A549 treated with CpdA at 1 μM for 4 hours (cell line): ENCODE results near the gene IGSF9B. TPM values are rescaled to one million over a fixed set of nuclear protein-coding genes. Genes with fewer than 3 reads are reported as not detected.

Experiments used
- total RNA-seq: library from RNA; stranded (reverse); fragments of 200-300 nt; extraction: Qiagen RNA extraction; gene quantifications from 5 replicates; pipeline ENCODE4 v1.2.3, GENCODE V29; 2022; ENCODE audit warnings: low read depth

Gene IGSF9B
- total RNA-seq = 1.1 to 2.4 TPM (median 1.5 TPM) in 5 replicates

DNA sequence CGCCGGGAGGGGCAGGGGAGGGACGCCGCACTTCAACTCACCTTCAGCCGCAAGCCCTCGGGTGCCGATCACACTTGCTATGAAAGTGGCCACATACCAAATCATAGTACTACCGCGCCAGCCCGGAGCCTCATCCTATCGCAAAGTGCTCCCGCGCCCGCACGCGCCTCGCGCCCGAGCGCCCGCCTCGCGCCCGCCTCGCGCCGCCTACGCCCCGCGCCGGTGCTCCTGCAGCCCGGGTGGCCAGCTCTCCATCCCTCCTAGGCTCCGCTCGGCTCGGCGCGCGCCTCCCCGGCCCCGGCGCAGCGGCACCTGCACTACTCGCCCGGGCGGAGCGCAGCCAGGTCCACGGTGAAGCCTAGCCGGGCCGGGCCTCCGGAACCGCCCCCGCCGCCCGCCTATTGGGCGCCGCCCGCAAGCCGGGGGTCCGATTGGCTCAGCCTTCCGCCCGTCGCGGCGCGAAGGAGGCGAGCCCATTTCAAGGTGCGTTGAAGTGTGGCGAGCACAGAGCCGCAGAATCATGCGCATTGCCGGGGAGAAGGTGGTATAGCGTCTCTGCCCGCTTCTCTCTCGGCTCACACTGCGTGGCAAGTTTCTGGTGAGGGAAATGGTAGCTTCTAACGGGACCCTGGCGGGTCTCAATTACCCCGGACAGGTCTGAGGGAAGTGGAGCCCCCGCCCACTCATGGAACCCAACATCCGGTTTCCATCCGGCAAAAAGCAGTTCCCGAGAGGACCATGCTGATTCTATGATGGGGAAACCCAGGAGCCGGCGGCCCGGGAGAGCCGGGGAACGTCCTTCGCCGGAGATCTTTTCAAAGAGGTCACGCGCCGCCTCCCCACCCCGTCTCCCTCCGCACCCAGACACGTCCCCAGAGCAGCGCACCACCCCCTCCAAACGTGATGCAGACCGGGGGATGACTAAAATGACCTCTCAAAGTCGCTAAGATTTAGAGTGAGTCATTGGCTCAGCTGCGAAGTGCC lies at the start of gene IGSF9B:
Gene IGSF9B, minus strand, starts transcription at position 319 of the 984 bp plus-strand sequence. Its CDS starts 214 bp downstream, at position 105.

Other genes starting within 250 kb of the IGSF9B start
- not detected in 5 replicates for gene SPATA19, start 111.5 kb downstream of the IGSF9B start, total RNA-seq
- gene JAM3, start 112.1 kb upstream of the IGSF9B start, total RNA-seq = 3.9 to 5.7 TPM (median 4.4 TPM) in 5 replicates